MM.1S (cell line): ENCODE results near the gene SC5D.

Source experiments
- DNase-seq: peaks from one replicate; pipeline ENCODE4 v3.0.0-alpha.2; 2015
- H2AFZ ChIP-seq: fragments of 300-600 bp; sonication (generic); 2 replicates; pipeline ENCODE4 v1.6.0; 2016; ENCODE audit warnings: antibody characterized with exemption, low read length
- H3F3A ChIP-seq: fragments of 300-600 bp; sonication (generic); 2 replicates; pipeline ENCODE4 v1.6.1; 2016; ENCODE audit warnings: mild to moderate bottlenecking, antibody characterized with exemption, low read length, moderate library complexity, mixed read lengths; ENCODE audit not compliant: insufficient read depth
- H3K27ac ChIP-seq: fragments of 300-600 bp; sonication (generic); 2 replicates; pipeline ENCODE4 v1.5.1; 2016; ENCODE audit warnings: mild to moderate bottlenecking, low read length
- H3K27me3 ChIP-seq: fragments of 300-600 bp; sonication (generic); replicated peaks from 2 replicates; pipeline ENCODE4 v1.6.0; 2016; ENCODE audit warnings: low read length; ENCODE audit not compliant: insufficient read depth
- H3K36me3 ChIP-seq: fragments of 300-600 bp; sonication (generic); replicated peaks from 2 replicates; pipeline ENCODE4 v1.6.1; 2016; ENCODE audit warnings: mild to moderate bottlenecking, low read length, mixed read lengths; ENCODE audit not compliant: insufficient read depth
- H3K4me1 ChIP-seq: fragments of 300-600 bp; sonication (generic); 2 replicates; pipeline ENCODE4 v1.6.1; 2016; ENCODE audit warnings: low read length, mixed read lengths
- H3K4me2 ChIP-seq: fragments of 300-600 bp; sonication (generic); 2 replicates; pipeline ENCODE4 v1.6.0; 2016; ENCODE audit warnings: low read depth, low read length
- H3K4me3 ChIP-seq: fragments of 300-600 bp; sonication (generic); 2 replicates; pipeline ENCODE4 v1.5.1; 2016; ENCODE audit warnings: low read length, mixed read lengths
- H3K79me2 ChIP-seq: fragments of 300-600 bp; sonication (generic); 2 replicates; pipeline ENCODE4 v1.6.1; 2016; ENCODE audit warnings: mixed run types, low read length, mixed read lengths
- H3K9ac ChIP-seq: fragments of 300-600 bp; sonication (generic); 2 replicates; pipeline ENCODE4 v1.6.1; 2016; ENCODE audit warnings: low read length, mixed read lengths
- H3K9me2 ChIP-seq: fragments of 300-600 bp; sonication (generic); replicated peaks from 2 replicates; pipeline ENCODE4 v1.6.1; 2016; ENCODE audit warnings: mild to moderate bottlenecking, low read length, mixed read lengths; ENCODE audit not compliant: insufficient read depth
- H3K9me3 ChIP-seq: fragments of 300-600 bp; sonication (generic); replicated peaks from 2 replicates; pipeline ENCODE4 v1.6.1; 2016; ENCODE audit warnings: mild to moderate bottlenecking, low read length, mixed read lengths; ENCODE audit not compliant: insufficient read depth
- H4K20me1 ChIP-seq: fragments of 300-600 bp; sonication (generic); 2 replicates; pipeline ENCODE4 v1.6.1; 2016; ENCODE audit warnings: mild to moderate bottlenecking, low read length, moderate library complexity, mixed read lengths; ENCODE audit not compliant: insufficient read depth
- EZH2 ChIP-seq: fragments of 300-600 bp; sonication (generic); optimal IDR thresholded peaks from 2 replicates; pipeline ENCODE3; 2017; ENCODE audit warnings: low read depth, mild to moderate bottlenecking, antibody characterized with exemption, low read length, mixed read lengths
- EZH2phosphoT487 ChIP-seq: fragments of 300-600 bp; sonication (generic); IDR thresholded peaks from 2 replicates; pipeline ENCODE4 v1.6.1; 2018; ENCODE audit warnings: antibody characterized with exemption, low read length
- TF ChIP-seq, protein P1 (sequence below): fragments of 300-600 bp; sonication (generic); IDR thresholded peaks from 2 replicates; pipeline ENCODE4 v1.5.1; 2016; ENCODE audit warnings: antibody characterized with exemption, low read length, mixed read lengths

Gene SC5D

GRCh38 chr11:121326230-121326629 lies 33.7 kb downstream of the SC5D start:
- Histone ChIP-seq H3K4me3 (no peak overlapping the region), H3K79me2 (no peaks in the 10 kb centered on the region), H3K9ac (no peak overlapping the region), H3K4me1 (no peaks in the 10 kb centered on the region), H3K27ac (no peak overlapping the region), H3F3A (no peaks in the 10 kb centered on the region), H3K9me2 (no peaks in the 10 kb centered on the region), H3K27me3 (no peaks in the 10 kb centered on the region), H3K4me2 (no peak overlapping the region), H4K20me1 (no peaks in the 10 kb centered on the region), H2AFZ (no peak overlapping the region), H3K36me3 (no peaks in the 10 kb centered on the region), H3K9me3 (no peaks in the 10 kb centered on the region)
- no peak for DNase-seq
- TF ChIP-seq, protein P1, sequence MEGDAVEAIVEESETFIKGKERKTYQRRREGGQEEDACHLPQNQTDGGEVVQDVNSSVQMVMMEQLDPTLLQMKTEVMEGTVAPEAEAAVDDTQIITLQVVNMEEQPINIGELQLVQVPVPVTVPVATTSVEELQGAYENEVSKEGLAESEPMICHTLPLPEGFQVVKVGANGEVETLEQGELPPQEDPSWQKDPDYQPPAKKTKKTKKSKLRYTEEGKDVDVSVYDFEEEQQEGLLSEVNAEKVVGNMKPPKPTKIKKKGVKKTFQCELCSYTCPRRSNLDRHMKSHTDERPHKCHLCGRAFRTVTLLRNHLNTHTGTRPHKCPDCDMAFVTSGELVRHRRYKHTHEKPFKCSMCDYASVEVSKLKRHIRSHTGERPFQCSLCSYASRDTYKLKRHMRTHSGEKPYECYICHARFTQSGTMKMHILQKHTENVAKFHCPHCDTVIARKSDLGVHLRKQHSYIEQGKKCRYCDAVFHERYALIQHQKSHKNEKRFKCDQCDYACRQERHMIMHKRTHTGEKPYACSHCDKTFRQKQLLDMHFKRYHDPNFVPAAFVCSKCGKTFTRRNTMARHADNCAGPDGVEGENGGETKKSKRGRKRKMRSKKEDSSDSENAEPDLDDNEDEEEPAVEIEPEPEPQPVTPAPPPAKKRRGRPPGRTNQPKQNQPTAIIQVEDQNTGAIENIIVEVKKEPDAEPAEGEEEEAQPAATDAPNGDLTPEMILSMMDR = no peak
- TF ChIP-seq EZH2 = no peak
- no peak for TF ChIP-seq EZH2phosphoT487

DNA sequence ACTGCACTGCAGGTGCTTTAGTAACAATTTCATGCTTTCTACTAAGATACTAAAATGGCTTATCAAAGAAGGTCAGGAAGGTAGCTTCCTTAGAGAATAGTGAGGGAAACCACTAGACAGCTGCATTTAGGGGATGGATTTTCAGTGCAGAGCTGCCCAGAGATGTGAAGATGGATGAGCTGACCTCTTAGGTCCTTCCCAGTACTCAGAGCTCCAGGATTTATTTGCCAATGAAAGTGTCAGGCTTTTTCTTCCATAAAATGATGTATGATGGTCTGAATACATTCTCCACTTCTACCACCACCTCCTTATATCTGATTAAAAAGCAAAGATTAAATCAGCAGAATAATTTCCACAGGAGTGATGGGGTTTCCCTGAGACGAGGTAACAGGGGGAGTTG lies 35.0 kb downstream of the SC5D start:
- no peaks in the 10 kb centered on the region for H3K27me3 ChIP-seq
- H4K20me1 ChIP-seq = no peaks in the 10 kb centered on the region
- H3K4me3 ChIP-seq = no peak overlapping the region
- H2AFZ ChIP-seq = no peak overlapping the region
- no peaks in the 10 kb centered on the region for H3K9me3 ChIP-seq
- TF ChIP-seq EZH2 = no peak
- H3K36me3 ChIP-seq = no peaks in the 10 kb centered on the region
- no peak for DNase-seq
- H3F3A ChIP-seq = no peaks in the 10 kb centered on the region
- H3K27ac ChIP-seq = no peak overlapping the region
- no peaks in the 10 kb centered on the region for H3K9me2 ChIP-seq
- no peak overlapping the region for H3K4me2 ChIP-seq
- H3K79me2 ChIP-seq = no peaks in the 10 kb centered on the region
- no peak overlapping the region for H3K9ac ChIP-seq
- H3K4me1 ChIP-seq = no peaks in the 10 kb centered on the region

GRCh38 chr11:121328176-121328966 lies 35.8 kb downstream of the SC5D start:
- TF ChIP-seq EZH2 = no peak
- TF ChIP-seq EZH2phosphoT487 = no peak
- TF ChIP-seq, protein P1 = no peak
- Histone ChIP-seq H3K4me1 (no peaks in the 10 kb centered on the region), H3F3A (no peaks in the 10 kb centered on the region), H4K20me1 (no peaks in the 10 kb centered on the region), H3K9ac (no peak overlapping the region), H3K4me3 (no peak overlapping the region), H3K27ac (no peak overlapping the region), H3K36me3 (no peaks in the 10 kb centered on the region), H2AFZ (no peak overlapping the region), H3K27me3 (no peaks in the 10 kb centered on the region), H3K79me2 (no peaks in the 10 kb centered on the region), H3K9me2 (no peaks in the 10 kb centered on the region), H3K9me3 (no peaks in the 10 kb centered on the region), H3K4me2 (no peak overlapping the region)
- DNase-seq = no peak

DNA sequence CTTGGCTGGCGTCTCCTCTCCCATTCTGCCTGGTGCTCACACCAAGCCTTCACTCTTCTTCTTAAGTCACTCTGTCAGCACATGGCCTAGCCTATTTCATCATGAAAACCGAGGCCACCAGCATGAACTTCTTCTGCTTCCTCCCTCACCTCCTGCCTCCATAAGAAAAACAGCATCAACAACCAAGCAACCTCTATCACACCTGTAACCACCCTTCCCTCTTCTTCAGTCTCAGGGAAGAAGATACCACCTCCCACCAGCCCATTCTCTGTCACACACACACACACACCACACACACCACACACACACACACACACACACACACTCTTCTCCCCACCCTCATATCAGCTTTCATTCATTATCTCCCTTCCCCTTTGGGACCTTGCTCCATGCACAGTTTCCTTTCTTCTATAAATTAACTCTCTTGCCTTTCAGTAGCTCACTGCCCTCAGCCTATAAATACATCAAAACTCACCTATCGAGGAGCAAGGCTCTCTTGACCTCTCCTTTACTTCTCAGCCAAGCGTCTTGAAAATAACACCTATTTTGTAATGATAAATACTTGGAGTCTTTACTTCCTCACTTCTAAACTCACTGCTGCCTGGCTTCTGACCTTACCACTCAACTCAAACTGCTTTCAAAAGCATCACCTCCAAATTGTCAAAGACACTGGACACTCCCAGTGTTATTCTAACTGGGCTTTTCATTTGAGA lies 36.6 kb downstream of the SC5D start:
- Histone ChIP-seq H3K9me2 (no peaks in the 10 kb centered on the region), H3K27me3 (no peaks in the 10 kb centered on the region), H3K79me2 (no peaks in the 10 kb centered on the region), H3K27ac (no peak overlapping the region), H3K4me2 (no peak overlapping the region), H3K4me1 (no peaks in the 10 kb centered on the region), H4K20me1 (no peaks in the 10 kb centered on the region), H3K36me3 (no peaks in the 10 kb centered on the region), H3F3A (no peaks in the 10 kb centered on the region), H2AFZ (no peak overlapping the region), H3K9me3 (no peaks in the 10 kb centered on the region), H3K4me3 (no peak overlapping the region), H3K9ac (no peak overlapping the region)
- no peak for DNase-seq
- TF ChIP-seq EZH2 = no peak
- TF ChIP-seq EZH2phosphoT487 = no peak
- TF ChIP-seq, protein P1 = no peak
